Stimulated activated CD4-positive, alpha-beta T cell treated with anti-CD3 and anti-CD28 coated beads, Interleukin-1b, Interleukin-23, amount 100 ng/mL, for 4 hours (primary cell): ENCODE results near the gene RSPH1.

Source experiments
- DNase-seq, 2 donors: peaks; one replicate each; pipeline ENCODE4 v3.0.0-alpha.2; 2020; ENCODE audit warnings: low read depth in 2 of 2

The RSPH1 gene

GRCh38 chr21:42467140-42467983 is 28.7 kb downstream of the RSPH1 start:
- no peak for DNase-seq

GRCh38 chr21:42466700-42467099 is 29.3 kb downstream of the RSPH1 start:
- no peak for DNase-seq

GRCh38 chr21:42465803-42466127 is 30.3 kb downstream of the RSPH1 start:
- no peak for DNase-seq

GRCh38 chr21:42465008-42465802 is 30.8 kb downstream of the RSPH1 start:
- no peak for DNase-seq

GRCh38 chr21:42463861-42464515 is 32.0 kb downstream of the RSPH1 start:
- DNase-seq, result peak; percentile 37 to 52

GRCh38 chr21:42461881-42462877 is 33.8 kb downstream of the RSPH1 start:
- DNase-seq, result no peak

- no peak for DNase-seq
Measured at GRCh38 chr21:42461185-42461520, 34.9 kb downstream of the RSPH1 start.

- DNase-seq, result no peak
Measured at GRCh38 chr21:42460391-42461184, 35.4 kb downstream of the RSPH1 start.

GRCh38 chr21:42459546-42460215 is 36.3 kb downstream of the RSPH1 start:
- no peak for DNase-seq

GRCh38 chr21:42459082-42459460 is 37.0 kb downstream of the RSPH1 start:
- DNase-seq, result no peak

- DNase-seq, result peak in 1 of 2 donors; percentile 48
Measured at GRCh38 chr21:42456457-42456856, 39.6 kb downstream of the RSPH1 start.

- no peak for DNase-seq
Measured at GRCh38 chr21:42455754-42456440, 40.1 kb downstream of the RSPH1 start.

GRCh38 chr21:42455196-42455595 is 40.8 kb downstream of the RSPH1 start:
- DNase-seq, result no peak

GRCh38 chr21:42454786-42455185 is 41.2 kb downstream of the RSPH1 start:
- no peak for DNase-seq

GRCh38 chr21:42453986-42454570 is 41.9 kb downstream of the RSPH1 start:
- DNase-seq, result no peak

- DNase-seq, result no peak
Measured at GRCh38 chr21:42453224-42453985, 42.6 kb downstream of the RSPH1 start.

GRCh38 chr21:42452401-42453223 is 43.4 kb downstream of the RSPH1 start:
- DNase-seq, result no peak
